K562 (cell line): Measurements from ENCODE around the gene UCHL5. TPM values are rescaled to one million over a fixed set of nuclear protein-coding genes. Genes with fewer than 3 reads are reported as not detected.

Source experiments
- CAMTA2 ChIP-seq: fragments of 250-450 bp; sonication (Bioruptor Pico); conservative IDR thresholded peaks from 2 replicates; pipeline ENCODE4 v1.5.1; 2022
- CTCF ChIP-seq, 3 experiments: IDR thresholded peaks in 2 of 3; conservative IDR thresholded peaks in 1 of 3; 2 replicates each; pipeline ENCODE4 v1.5.1; 2011 to 2012; ENCODE audit warnings: low read length in 3 of 3, mild to moderate bottlenecking in 3 of 3, control low read depth in 2 of 3, improper control_type of control experiment in 1 of 3, inconsistent platforms in 1 of 3, low read depth in 1 of 3, mixed read lengths in 1 of 3, moderate library complexity in 1 of 3; ENCODE audit not compliant: insufficient read depth in 2 of 3
- FOXM1 ChIP-seq, 2 experiments: fragments of 450-650 bp in 1 of 2; sonication (generic) in 1 of 2; formaldehyde crosslinking in 1 of 2; IDR thresholded peaks; 2 replicates each; pipeline versions ENCODE4 v1.6.1 to v1.9.0; 2017 to 2022; ENCODE audit warnings: low read depth in 2 of 2, mild to moderate bottlenecking in 2 of 2, missing genetic modification reagents in 1 of 2, moderate library complexity in 1 of 2
- FOXO4 ChIP-seq: fragments of 450-650 bp; formaldehyde crosslinking; IDR thresholded peaks from 2 replicates; pipeline ENCODE4 v1.4.0; 2020; ENCODE audit warnings: mild to moderate bottlenecking, moderate library complexity
- GTF3C2 ChIP-seq: IDR thresholded peaks from 3 replicates; pipeline ENCODE4 v1.6.1; 2011; ENCODE audit warnings: borderline replicate concordance, mild to moderate bottlenecking, moderate library complexity; ENCODE audit not compliant: insufficient read length; ENCODE audit errors: extremely low read depth
- ID3 ChIP-seq, 2 experiments: fragments of 250-450 bp in 1 of 2; fragments of 450-650 bp in 1 of 2; sonication (Bioruptor Pico) in 1 of 2; IDR thresholded peaks; 2 replicates each; pipeline versions ENCODE4 v1.6.1 to v1.8.0; 2016 to 2021; ENCODE audit warnings: mild to moderate bottlenecking in 2 of 2, moderate library complexity in 2 of 2, missing compliant biosample characterization in 1 of 2, missing genetic modification characterization in 1 of 2
- KLF6 ChIP-seq: fragments of 250-450 bp; sonication (Bioruptor Pico); IDR thresholded peaks from 2 replicates; pipeline ENCODE4 v1.4.0; 2020; ENCODE audit warnings: mild to moderate bottlenecking, moderate library complexity, borderline replicate concordance
- MBD1 ChIP-seq: fragments of 250-450 bp; sonication (Bioruptor Pico); IDR thresholded peaks from 2 replicates; pipeline ENCODE4 v1.8.0; 2022; ENCODE audit warnings: inconsistent platforms
- MNT ChIP-seq, 2 experiments: fragments of 450-650 bp; conservative IDR thresholded peaks; 2 replicates each; pipeline ENCODE4 v1.6.1; 2017; ENCODE audit warnings: mild to moderate bottlenecking in 2 of 2, moderate library complexity in 2 of 2
- PHB2 ChIP-seq: fragments of 450-650 bp; IDR thresholded peaks from 2 replicates; pipeline ENCODE4 v1.6.1; 2017; ENCODE audit warnings: low read depth
- POLR2B ChIP-seq: fragments of 450-650 bp; IDR thresholded peaks from 2 replicates; pipeline ENCODE4 v1.6.1; 2018; ENCODE audit warnings: low read depth; ENCODE audit not compliant: partially characterized antibody
- SMAD3 ChIP-seq: fragments of 450-650 bp; formaldehyde crosslinking; conservative IDR thresholded peaks from 2 replicates; pipeline ENCODE4 v1.4.0; 2020; ENCODE audit warnings: mild to moderate bottlenecking
- SMARCA4 ChIP-seq: fragments of 450-650 bp; IDR thresholded peaks from 2 replicates; pipeline ENCODE4 v1.6.1; 2016
- TAF9B ChIP-seq: fragments of 450-650 bp; IDR thresholded peaks from 2 replicates; pipeline ENCODE4 v1.6.1; 2018; ENCODE audit warnings: mild to moderate bottlenecking; ENCODE audit not compliant: partially characterized antibody
- ZKSCAN1 ChIP-seq: fragments of 150-350 bp; IDR thresholded peaks from 2 replicates; pipeline ENCODE4 v1.6.1; 2016; ENCODE audit warnings: low read depth, low read length
- ZNF644 ChIP-seq: fragments of 200-800 bp; sonication (Bioruptor generic); IDR thresholded peaks from 2 replicates; pipeline ENCODE4 v1.6.1; 2016; ENCODE audit warnings: low read depth, missing genetic modification characterization, missing compliant biosample characterization
- polyA plus RNA-seq, 8 experiments: library from polyadenylated mRNA; depleted of rRNA in 4 of 8; stranded (reverse) in 5 of 8; unstranded in 3 of 8; fragments of >200 nt; fragmentation: Nextera tagmentation in 2 of 8; fragmentation: Illumina TruSeq in 1 of 8; extraction: Ambion mirVana in 2 of 8; extraction: Trizol in 1 of 8; gene quantifications; 2 replicates each; pipeline versions ENCODE4 v1.2.1 to v1.2.3, GENCODE V29; 2011 to 2014; ENCODE audit warnings: inconsistent platforms in 1 of 8, missing spikeins in 1 of 8
- total RNA-seq, 7 experiments: library from RNA; depleted of rRNA in 6 of 7; stranded (reverse); fragments of >200 nt in 6 of 7; fragmentation: Illumina TruSeq in 2 of 7; extraction: Trizol in 2 of 7; gene quantifications; 2 replicates each; pipeline versions ENCODE4 v1.2.1 to v1.2.3, GENCODE V29; 2011 to 2021; ENCODE audit warnings: low replicate concordance in 1 of 7

The UCHL5 gene
- total and polyA plus RNA-seq, 9 of the 15 experiments (the other 6 are each of a cell fraction or from before 2014, with no cell fraction given): 61.0 to 206 (median 122) TPM

- TF ChIP-seq CTCF (IDR thresholded peaks at IDR 0.05 in 2 of 3, conservative IDR thresholded peaks at IDR 0.05 in 1 of 3; ENCODE audit: insufficient read depth in 2 of 3, low read depth in 1 of 3, low read length in 3 of 3) (no peak), PHB2 (peak; percentile 95), POLR2B (peak; percentile 39), MNT (conservative IDR thresholded peaks at IDR 0.05) (peak; percentile 82 to 88), ZKSCAN1 (0 out of 2 replicates have a peak, but pooled peaks have one; percentile 50), GTF3C2 (no peak), KLF6 (no peak), FOXO4 (no peak), ID3 (CRISPR knock-in tag; IDR thresholded peaks at IDR 0.05) (no peak), ID3 (tag; IDR thresholded peaks at IDR 0.05) (no peak), TAF9B (peak; percentile 89), MBD1 (CRISPR knock-in tag) (no peak), SMARCA4 (peak; percentile 99), SMAD3 (CRISPR knock-in tag) (no peak), FOXM1 (IDR thresholded peaks at IDR 0.05; ENCODE audit: low read depth) (peak; percentile 92), FOXM1 (CRISPR knock-in tag; IDR thresholded peaks at IDR 0.05; ENCODE audit: low read depth) (no peak), ZNF644 (no peak), CAMTA2 (no peak)
Observed at GRCh38 chr1:192986110-192986747, 72.9 kb downstream of the UCHL5 start (continued).
